HG03039 (cell line): ENCODE measurements around the gene ANKRD33B.
"Not testable (repeated sequence)": the region's sequence is repeated elsewhere in the genome, so short reads cannot be mapped to it uniquely, and the experiment has no call there.

ENCODE experiments used
- ATAC-seq: cut with Tn5 transposase; IDR thresholded peaks from one replicate; pipeline ENCODE4 v1.9.1; 2021; ENCODE audit warnings: mild to moderate bottlenecking, moderate library complexity; ENCODE audit not compliant: unreplicated experiment

The ANKRD33B gene

DNA sequence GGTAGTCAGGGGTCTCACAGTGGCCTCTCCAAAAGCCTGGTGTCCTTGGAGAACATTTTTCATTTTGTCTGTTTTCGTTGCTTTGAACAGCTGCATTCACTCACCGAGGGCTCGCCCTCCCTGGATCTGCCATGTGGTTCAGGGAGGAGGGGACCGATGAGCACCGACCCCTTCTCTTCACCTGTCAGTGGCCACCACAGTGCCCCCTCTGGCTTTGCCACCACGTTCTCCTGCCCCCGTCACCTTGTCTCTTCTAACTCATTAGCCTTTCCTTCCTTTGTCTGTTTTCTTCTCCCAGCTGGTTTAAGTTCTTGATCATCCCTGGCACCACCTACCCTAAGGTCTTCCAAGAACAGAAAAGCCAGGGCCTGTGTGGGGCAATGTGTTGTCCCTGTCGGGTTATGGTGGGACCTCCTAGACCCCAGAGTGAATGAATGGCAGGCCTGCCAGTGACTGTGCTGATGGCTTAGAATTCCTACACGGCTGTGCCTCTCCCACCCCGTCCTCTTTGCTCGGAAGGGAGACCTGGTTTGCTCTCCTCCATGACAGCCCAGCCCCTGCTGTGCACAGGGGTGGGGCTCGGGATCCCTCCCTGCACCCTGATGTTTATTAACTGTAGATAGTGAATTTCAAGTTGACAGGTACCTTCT lies 90.0 kb downstream of the ANKRD33B start:
- ATAC-seq: no peak

GRCh38 chr5:10654566-10654965 lies 90.7 kb downstream of the ANKRD33B start:
- no peak for ATAC-seq

DNA sequence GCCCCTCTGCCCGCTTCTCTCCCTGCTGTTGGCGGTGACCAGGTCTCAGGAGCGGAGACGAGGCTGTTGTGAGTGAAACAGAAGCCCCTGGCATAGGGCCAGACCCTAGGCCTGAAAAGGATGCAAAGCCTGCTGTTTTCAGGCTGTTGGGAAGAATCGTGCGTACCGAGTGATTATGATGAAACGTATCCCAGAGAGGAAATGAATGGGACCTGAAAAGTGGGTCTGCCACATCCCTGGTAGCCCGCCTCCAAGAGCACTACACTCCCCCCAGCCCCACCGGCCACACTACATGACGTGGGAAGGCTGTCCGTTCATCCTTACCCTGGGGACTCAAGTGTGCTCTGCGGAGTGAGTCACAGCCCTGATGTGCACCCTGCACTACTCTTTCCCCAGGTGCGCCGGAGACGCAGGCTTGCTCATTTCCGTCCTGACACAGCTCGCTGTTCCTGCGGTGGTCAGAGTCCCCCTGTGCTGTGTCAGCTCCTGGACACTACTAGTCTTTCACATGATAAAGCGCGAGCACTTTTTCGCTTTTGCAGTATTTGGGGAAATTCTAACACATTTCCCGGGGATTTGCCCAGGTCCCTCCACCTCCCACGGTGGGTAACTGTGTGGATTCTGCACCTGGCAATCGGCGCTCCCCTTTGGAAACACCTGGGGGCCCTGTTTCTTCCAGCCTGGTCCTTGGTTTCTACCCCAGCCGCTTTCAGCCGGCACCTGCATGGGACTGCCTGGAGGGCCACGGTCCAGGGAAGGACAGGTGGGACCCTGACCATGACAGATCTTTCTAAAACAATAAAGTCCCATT lies 91.5 kb downstream of the ANKRD33B start:
- ATAC-seq: no peak

DNA sequence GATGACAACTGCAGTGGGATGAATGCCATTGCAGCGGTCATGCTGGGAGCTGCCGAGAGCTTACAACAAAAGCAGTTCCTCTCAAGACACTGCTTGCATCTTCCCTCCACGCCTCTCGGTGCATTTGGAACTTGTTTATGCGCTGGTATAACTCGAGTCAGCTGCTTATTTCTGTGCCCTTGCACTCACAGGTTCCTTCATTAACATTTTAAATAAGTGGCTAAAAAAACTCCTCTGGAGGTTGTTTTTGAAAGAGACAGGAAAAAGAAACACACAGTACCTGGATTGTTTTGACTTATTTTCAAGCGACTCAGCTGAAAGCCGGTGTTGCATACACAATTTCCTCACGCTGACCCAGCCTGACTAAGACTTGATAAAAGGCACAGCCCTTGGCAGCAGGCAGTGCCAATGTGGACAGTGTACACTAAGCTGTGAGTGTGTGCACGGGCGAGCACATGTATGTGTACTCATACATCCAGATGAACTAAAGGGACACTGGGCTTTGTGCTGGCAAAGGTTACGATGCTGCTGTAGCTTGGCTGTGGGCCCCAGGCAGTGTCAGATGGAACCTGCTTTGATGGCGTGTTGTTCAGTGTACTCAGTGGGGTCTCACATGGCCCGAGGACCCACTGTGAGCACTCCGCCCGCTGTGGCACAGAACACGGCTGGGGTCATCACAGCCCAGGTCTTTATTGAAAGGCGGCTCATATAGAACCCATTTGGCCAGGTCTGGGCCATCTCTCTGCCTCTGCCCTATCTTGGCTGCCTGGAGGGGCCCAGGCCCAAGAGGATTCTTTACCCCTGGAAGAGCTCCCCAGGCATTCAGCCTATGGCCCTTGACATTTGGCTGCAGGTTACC lies 92.3 kb downstream of the ANKRD33B start:
- ATAC-seq: no peak

DNA sequence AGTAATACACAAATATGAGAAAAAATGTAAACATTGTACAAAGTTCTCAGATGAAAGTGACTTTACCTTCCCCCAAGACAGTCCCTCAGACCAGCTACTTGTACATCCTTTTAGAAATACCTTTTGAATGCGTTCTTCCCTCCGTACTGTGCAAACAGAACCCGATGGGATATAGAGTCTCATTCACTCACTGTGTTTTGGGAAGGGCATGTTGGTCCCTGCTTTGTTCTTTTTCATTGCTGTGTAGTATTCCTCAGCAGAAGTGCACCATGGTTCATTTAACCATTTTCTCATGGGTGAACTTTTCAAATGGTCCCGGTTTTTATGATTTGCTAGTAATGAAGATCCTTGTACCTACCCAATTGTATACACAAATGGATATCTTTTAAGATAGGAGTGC lies 94.4 kb downstream of the ANKRD33B start:
- ATAC-seq: no peak

DNA sequence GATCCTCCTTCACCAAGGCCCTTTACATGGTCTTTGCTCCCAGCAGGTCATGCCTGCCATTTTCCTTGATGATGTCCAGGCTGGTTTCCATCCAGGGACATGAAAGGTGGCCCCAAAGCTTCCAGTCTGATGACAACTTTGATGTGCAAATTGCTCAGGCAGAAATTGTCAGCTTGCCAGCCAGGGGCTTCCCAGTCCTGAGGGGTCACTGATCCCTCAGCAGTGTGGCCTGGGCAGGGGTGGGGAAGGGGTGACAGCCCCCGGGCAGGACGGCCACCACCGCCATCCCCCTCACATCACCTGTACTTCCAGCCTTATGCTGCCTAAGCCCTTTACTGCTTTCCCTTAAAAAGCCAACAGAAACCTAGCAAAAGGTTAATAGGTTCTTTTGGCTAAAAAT lies 96.3 kb downstream of the ANKRD33B start:
- no peak for ATAC-seq

DNA sequence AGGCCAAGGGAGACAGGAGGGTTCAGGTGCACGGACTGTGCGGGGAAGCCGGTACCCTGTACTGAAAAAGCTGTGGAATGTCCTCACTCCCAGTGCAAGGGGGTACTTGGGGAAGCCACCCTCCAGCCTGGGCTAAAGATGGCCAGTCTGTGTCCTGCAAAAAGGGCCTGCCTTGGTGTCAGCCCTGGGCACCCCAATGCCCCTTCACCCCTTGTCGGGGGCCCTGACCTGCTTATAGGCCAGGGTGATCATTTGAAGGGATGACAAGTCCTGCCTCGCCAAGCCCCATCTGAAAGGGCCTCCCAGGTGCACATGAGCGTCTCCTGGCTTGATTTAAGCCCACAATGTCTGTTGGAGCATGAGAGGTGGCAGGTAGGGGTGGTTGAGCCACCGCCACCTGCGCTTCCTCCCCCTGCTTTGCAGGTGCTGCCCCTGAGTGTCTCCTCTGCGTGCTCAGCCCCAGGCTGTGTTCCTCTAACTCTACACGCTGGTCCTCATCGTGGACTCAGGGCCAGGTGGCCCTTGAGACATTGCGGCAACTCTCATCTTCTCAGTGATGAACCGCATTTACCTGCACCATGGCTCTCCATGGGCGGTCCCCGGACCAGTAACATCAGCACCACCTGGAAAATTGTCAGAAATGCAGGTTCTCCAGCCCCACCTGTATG lies 97.0 kb downstream of the ANKRD33B start:
- no peak for ATAC-seq

DNA sequence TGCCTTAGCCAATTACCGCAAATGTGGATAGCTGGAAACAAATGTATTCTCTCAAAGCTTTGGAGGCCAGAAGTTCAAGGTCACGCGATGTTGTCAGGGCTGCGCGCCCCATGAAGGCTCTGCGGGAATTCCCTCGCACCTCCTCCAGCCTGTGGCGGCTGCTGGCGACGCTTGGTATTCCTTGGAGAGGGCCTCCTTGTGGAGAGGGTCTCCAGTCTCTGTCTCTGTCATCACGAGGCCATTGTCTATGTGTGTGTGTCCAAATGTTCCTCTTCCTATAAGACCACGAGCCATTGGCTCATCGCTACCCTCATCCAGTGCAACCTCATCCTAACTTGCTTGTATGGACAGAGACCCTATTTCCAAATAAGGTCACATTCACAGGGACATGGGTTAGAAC lies 97.5 kb downstream of the ANKRD33B start:
- ATAC-seq: no peak

GRCh38 chr5:10662083-10662482 lies 98.2 kb downstream of the ANKRD33B start:
- ATAC-seq: no peak

DNA sequence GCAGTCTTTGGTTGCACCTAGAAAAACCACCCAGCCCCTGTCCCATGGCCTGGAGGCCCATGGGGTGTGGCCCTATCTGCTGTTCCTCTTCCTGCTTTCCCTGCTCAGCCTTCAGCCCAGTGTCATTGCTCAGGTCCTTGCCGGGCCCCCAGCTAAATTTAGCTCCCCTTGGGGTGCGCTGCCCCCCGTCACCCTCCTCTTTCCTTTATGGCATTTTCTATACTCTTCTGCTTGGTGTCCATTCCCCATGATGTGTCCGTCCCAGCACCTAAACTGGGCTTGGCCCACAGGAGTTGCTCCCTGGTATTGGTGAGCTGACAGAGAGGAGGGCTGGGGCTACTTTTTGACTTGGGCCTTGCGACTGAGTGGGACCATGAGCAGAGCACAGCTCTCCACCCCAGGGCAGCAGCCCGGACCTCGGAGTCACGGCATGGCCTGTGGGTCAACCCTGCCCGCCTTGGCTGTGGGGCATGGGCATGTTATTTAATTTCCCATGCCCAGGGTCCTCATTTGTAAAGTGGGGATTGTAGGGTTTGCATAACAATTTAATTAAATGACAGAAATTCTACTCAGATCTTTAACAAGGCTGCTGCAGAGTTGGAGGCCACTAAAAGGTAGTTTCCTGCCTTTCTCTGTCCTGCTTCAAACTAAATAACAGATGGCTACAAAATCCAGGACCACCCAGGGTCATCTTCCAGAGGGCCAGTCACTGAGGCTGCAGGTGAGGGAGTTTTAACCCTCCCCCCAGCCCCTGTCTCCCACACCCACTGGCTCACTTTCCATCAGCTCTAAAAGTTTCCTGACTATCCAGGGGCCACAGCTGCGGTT lies 99.0 kb downstream of the ANKRD33B start:
- ATAC-seq: no peak

DNA sequence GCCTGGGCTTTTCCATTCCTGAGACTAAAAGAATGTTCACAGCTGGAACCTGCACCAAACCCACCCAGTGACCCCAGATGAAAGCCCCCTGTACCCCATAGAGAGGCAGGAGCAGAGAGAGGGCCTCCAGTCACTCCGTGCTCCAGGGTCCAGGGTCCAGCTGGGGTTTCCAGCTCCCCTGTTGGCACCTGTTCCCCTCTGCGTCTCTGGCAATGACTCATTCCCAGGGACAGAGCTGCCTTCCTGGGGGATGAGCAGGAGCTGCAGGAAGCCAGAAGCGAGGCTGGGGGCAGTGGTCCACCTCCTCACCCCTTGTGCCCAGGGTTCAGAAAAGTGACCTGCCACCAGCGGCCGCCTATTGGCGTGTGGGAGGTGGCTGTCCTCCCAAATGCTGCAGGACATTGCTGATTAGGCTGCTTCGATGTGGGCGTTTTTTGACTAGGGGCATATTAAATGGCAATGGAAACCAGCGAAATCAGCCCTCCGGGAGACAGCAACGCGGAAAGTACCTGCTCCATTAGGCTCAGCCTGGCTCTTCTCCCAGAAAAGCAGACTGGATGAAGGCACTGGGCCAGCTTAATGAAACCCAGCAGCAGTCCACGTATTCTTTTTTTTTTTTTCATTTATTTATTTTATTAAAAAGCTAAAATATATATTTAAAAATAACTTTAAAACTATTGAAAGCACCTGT lies 99.8 kb downstream of the ANKRD33B start:
- ATAC-seq: no peak

- ATAC-seq: not testable (repeated sequence)
These were observed 100.4 kb downstream of the ANKRD33B start for GRCh38 chr5:10664180-10664769.

GRCh38 chr5:10665799-10666198 lies 101.9 kb downstream of the ANKRD33B start:
- no peak for ATAC-seq

DNA sequence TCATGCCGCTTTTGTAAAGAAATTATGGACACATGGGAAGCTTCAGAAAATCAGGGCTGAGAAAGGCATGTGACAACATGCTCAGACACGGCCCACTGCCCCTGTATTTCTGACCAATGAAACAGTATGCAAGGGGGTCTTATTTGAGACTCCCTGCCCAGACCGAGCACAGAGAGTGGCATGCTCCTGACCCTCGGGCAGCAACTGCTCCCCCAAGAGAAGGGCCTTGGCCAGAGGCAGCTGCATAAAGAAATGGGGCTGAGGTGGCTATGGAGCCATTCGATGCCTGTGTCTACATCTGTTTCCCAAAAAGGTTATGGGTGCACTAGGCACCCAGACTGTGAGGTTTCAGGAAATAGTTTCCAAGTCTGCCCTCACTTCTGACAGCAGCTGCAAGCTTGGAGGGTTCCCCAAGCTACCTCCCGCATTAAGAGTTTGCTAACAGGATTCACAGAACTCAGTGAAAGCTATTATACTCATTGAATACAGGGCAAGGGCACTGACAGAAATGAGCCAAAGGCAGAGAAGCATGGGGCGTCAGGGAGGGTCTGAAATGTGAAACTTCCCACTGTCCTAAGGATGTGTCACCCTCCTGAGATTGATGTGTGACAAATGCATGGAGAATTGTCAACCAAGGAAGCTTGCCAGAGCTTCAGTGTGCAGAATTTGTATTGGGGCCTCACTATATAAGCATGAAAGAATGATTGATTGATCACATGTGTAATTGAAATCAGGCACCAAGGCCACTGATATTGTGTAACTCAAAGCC lies 102.8 kb downstream of the ANKRD33B start:
- no peak for ATAC-seq

GRCh38 chr5:10667431-10668057 lies 103.7 kb downstream of the ANKRD33B start:
- no peak for ATAC-seq

DNA sequence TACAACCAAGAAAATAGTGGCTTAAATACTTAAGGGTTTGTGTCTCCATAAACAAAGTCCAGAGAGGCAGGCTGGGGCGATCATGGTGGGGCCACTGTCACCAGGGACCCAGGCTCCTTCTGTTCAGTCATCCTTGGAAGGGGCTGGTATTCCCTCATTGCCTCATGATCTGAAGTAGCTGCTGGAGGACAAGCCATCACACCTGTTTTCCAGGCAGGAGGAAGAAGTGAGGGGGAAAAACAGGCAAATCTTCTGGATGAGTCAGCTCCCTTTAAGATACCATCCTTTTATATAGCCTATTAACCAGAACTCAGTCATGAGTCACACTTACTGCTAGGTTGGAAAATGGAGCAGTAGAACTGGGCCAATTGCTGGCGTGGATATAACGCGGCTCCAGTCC lies 104.8 kb downstream of the ANKRD33B start:
- no peak for ATAC-seq

DNA sequence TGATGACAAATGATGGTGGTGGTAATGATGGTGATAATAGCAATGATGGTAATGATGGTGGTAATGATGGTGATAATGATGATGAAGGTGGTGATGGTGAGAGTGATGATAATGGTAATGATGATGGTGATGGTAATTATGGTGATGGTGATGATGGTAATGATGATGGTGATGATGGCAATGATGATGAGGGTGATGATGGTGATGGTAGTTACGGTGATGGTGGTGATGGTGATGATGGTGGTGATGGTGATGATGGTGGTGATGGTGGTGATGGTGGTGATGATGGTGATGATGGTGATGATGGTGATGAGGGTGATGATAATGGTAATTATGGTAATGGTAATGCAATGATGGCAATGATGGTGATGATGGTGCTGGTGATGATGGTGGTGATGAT lies 106.1 kb downstream of the ANKRD33B start:
- ATAC-seq: no peak
